HG02759 (cell line): ENCODE data around the gene GPR87.

Source experiments
- ATAC-seq: cut with Tn5 transposase; IDR thresholded peaks from one replicate; pipeline ENCODE4 v1.9.1; 2021; ENCODE audit warnings: mild to moderate bottlenecking, moderate library complexity; ENCODE audit not compliant: unreplicated experiment

The GPR87 gene, protein sequence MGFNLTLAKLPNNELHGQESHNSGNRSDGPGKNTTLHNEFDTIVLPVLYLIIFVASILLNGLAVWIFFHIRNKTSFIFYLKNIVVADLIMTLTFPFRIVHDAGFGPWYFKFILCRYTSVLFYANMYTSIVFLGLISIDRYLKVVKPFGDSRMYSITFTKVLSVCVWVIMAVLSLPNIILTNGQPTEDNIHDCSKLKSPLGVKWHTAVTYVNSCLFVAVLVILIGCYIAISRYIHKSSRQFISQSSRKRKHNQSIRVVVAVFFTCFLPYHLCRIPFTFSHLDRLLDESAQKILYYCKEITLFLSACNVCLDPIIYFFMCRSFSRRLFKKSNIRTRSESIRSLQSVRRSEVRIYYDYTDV

DNA sequence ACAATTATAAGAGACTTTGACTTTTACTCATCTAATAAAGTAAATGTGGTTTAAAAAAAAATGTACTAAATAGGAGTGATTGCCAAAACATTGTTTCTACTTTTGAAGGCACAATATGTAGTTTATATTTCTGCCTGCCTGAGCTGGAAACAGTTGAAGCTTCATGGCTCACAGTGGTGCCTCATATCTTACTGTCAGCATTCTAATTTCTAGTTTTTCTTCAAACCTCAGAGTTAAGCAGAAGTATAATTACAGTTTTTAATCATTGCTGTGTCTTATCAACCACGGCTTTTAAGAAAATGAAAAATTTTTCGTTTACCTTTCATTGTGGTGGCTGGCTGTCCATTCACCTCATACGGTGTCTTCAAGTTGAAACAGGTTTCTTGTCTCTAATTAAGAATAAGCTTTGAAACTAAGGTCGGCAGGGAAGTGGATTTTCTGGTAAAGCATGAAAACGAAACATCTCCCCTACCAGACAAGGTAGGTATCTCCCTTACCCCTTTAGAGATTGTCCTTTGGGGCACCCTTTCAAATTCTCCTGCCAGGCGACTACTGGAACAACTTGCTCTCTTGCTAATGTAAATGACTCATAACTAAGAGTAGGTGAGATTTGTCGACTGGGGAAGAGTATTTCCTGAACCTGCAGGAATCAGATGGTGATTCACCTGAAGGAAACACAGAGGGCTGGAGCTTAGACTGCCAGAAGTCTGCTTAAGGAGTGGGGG is at the start of gene GPR87:
Gene GPR87, minus strand, starts transcription at position 554 of the 725 bp plus-strand sequence. CDS start 16,720 bp downstream, outside the sequence.
- no peak for ATAC-seq

DNA sequence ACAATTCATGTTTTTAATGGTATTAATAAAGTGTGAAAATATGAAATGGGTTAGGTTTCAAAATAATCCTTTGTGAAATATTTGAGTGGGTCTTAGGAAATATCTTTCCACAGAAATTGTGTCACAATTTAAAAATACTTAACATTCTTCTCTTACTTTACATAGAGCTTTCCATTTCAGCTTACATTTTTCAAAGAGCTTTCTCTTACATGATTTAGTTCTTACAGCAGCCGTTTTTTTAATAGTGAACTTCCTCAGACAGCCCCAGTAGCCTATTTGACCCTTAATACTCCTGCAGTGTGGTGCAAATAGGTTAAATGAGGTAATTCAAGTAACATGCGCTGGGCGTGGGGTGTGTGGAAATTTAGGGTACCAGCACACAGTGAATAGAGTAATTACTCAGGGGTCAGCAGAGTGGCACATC is 46.1 kb upstream of the GPR87 start:
- no peak for ATAC-seq

DNA sequence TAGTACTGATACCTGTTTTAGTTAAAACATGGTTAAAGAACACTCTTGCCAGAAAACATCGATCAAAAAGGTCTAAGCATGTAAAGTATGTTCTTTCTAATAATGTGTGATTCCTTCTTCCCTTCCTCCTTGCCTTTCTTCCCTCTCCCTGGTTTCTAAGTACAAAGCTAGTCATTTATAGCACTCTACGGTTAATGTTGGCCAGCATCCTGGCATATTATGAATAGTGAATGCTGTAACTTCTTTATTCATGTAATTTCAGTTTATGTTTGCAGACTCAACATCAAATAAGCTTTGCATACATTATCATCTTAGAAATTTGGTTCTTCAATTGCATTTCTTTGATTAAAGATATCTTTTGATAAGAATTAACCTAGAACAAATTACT is 40.8 kb upstream of the GPR87 start:
- no peak for ATAC-seq

DNA sequence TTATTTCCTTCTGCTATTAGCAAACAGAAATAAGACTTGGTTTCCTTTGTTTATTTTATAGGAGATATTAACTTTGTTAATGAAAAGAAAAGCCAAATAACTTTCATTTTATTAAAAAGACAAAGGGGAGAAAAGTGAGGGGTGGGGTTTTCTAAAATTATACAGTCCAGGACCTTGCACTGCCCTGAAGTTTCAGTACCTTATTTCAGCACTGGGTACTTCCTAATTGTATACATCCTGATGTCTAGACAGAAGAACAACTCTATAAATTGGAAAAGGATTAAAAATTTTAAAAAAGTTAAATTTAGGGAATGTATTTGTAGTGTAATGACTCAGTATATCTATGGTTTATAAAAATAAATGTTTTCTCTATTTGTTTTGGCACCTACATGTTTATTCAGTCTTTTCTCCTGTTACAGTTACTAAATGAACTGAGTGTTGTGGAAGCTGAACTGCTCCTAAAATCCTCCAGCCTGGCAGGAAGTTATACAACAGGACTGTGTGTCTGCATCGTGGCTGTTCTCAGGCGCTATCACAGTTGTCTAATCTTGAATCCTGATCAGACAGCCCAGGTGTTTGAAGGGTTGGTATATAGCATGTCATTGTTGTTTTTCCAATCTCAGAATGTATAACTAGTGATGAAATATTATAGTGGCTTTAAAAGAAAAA is 40.3 kb upstream of the GPR87 start:
- no peak for ATAC-seq

DNA sequence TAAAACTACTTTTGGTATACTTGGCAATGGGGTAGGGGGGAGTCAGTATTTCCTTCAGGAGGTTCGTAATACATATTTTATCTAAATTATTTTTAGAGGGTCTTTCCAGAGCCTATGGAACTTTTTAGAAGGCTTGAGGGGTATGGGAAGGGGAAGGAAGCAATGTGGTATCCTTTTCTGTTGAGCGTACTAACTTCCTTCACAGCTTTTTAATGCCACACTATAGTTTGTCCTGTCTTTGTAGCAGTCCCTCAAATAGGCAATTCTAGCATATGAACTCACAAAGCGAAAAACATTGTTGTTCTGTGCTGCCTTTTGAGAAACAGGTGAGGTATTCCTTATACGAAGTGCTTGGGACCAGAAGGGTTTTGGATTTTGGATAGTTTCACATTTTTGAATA is 35.0 kb upstream of the GPR87 start:
- peak; percentile 31 for ATAC-seq

DNA sequence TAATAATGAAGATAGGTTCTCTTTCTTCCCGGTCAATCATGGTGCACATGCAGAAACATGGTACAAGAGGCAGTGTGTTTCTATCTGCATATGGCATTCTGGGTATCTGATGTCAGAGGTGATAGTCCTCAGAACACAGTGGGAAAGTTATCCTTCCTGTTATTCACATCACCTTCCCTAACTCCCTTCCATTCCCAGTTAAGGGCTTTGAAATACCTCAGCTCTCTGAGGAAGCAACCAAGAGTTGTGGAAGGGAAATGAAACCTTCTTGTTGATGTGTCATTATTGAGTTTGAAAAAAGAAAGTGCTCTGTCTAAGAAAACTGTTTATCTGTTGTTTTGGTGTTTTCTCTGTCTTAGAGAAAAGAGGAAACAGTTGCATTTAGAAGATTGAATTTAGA is 34.6 kb upstream of the GPR87 start:
- ATAC-seq = peak; percentile 86

DNA sequence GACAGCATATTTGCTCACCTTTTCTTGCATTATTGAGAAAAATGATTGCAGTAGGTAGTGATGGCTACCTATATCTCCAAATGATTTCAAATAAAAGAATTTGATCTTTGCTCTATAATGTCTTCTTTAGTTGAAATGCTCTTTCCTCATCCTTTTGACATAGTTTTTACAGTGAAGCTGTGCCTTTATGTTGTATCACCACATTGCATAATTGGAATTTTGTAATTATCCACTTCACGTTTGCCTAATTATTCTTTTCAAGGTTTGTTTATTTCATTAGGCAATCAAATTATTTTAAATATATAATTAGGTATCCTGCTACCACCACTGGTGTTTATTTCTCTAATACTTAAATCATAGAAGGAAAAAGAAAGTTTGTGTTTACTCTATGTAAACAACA is 34.0 kb upstream of the GPR87 start:
- no peak for ATAC-seq

DNA sequence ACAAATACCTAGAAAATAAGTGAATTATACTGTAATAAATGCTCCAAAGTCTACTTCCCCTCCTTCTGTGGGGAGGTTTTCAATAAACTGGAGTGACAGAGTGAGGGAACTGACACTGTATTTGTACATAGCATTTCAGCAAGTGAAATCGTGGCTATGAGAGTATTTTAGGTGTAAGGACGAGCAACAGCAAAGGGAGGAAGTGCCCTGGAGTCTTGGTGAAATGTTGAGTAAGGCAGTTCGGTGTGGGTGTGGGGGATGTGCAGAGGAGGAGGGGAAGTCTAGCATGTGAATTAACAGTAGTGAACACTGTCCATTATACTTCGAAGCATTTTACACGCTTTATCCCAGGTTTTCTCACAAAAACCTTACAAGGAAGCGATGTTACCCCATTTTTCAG is 30.8 kb upstream of the GPR87 start:
- ATAC-seq = no peak

DNA sequence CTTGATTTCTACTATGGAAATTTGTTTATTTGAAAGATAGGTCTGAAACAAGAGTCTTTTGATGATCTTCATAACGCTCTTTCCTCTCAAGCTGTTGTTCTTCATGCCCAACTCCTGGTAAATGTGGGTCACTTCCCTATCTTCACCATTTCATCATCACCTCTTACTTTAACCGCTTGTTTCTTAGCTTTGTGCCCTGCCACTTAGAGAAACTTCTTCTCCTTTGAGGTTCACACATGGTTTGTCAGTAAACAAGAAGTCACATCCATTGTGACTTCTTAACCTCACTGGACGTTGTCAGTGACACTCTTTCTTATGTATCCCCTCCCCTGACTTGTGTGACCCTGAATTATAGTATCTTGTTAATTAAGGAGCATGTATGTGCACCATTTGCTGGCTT is 29.7 kb upstream of the GPR87 start:
- ATAC-seq = no peak

DNA sequence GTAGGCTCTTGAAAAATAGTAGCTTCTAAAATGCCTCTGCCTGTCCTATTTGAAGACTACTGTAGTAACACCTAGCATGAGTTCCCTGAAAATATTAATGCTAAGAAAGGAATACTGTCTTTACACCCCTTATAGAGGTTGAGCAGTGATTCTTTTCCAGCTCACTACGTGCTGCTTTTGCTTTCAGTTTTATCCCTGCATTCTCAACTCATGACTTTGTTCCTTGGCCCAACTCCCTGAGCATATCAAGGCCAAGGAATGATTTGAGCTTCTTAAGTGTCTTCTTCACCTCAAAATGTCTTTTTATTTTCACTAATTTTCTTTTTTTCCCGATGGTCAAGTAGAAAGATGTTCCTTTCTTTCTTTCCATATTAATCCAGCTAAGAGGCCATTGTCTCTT is 29.2 kb upstream of the GPR87 start:
- no peak for ATAC-seq

DNA sequence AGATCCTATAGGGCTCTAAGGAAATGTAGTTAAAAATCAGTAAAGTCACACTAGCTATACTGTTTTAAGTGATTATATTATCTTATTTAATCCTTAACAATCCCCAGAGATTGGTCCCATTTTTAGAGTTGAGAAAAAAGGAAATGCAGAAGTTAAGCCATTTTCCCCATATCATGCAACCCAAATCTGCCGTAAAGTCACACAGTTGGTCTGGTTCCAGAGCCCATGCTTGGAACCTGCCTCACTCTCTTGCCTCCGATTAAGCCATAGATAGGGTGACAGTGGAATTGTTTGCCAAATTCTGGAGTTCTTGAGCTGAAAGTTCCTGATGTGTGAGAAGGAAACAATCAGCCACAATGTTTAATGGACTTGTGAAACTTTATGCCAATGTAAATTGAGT is 15.1 kb upstream of the GPR87 start:
- no peak for ATAC-seq

DNA sequence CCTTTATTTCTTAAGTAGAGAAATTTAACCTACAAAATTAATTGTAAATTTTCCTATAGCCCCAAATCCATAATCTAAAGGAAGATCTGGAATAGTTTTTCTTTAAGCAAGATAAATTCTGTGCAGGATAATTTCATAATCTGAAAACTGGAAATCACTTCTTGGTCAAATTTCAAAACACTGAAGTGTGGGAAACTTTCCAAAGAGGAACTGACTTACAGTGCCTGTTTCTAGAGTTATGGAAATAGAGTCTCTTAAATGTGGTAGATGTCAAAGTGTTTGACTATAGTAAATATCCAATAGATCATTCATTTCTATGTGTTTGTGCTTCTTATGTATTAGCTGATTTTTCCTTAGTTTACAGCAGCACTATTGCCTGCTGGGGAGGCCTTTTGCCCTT is 14.3 kb upstream of the GPR87 start:
- ATAC-seq = no peak

DNA sequence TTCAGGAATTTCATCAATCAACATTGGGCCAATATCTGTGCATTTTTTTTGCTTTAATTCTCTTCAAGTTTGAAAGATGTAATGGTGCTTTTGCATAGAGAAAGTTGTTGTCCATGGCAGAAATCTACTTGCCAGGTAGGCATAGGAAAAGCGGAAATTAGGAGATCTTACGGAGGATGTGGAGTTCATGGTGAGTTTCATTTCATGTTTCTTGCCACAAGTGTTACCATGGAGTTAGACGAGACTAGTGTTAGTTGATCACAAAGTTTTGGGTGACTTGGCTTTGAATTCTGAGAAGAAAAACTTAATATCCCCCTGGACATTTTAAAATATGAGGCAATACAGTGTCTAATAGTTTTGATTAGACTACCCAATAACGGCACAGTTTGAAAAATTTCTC is 13.8 kb upstream of the GPR87 start:
- ATAC-seq = no peak

DNA sequence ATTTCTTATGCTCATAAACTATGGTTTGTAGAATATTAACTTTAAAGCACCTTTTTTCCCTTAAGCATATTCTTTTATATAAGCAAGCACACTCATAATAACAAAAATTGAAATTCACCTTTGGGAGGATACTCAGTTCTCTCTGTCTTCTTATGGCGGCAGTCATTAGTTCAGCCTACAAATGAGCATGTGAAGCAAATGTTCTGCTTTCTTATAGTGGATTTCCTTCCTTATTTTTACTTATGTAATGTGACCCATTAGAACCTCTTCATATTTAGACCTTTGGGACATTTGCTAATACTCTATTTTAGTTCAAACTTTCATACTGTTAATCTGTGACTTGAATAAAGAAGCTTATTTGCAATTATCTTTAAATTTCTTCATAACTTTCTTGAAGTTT is 12.7 kb upstream of the GPR87 start, which contains the start of gene P2RY13:
Gene P2RY13, minus strand, starts transcription at position 187 of the 400 bp plus-strand sequence. Its CDS starts 21 bp downstream, at position 166.
- ATAC-seq = no peak

DNA sequence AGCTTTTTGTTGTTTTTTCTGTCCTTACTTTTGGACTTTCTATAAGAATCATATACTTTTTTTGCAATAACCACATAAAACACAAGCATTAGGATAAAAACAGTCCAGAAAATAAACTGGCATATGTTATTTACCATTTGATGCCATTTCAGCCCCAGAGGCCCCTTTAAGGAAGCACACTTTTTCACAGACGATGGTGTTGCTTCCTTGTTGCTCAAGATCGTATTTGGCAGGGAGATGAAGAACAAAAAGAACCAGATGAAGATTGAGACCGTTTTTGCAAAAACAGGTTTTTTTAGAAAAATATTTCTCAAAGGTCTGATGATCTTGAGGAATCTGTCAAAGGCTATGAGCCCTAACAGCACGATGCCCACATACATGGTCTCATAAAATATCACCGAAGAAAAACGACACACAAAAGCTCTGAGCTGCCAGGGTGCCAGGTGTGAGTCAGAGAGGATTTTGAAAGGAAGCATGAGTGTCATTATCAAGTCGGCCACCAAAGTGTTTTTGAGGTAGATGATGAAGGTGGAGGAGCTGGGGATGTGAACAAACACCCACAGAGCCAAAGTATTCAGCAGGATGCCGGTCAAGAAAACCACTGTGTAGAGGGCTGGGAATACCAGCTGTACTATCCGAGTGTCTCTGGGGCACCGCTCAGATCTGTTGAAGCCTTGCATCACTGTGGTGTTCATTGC is 11.8 kb upstream of the GPR87 start:
- no peak for ATAC-seq

DNA sequence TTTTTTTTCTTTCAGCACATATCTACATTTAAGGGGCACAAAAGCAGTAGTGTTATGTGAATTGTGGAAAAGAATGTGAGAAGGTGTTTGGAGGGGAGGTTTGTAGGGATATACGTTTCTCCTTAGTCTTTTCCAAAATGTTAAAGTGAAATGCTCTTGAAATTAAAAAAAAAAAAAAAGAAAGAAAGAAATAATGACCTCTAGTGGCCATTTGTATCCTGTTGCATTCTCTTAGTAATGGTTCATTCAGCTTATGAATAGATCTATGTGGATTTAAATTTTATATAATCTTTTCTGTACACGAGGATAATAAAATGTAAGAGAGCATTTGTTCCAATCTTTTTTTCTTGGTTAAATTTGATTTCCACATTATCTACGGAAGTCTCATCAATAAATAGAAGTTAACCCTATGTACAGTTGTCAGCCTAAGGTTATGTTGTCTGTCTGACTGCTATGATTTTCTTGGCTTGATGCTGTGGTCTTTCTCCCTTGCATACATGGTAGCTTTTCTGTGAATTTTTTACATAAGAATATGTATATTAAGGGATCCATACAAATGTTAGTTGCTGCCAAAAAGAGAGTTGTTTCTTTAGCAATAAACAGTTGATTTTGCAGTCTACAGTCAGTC is 11.1 kb upstream of the GPR87 start:
- ATAC-seq = no peak

DNA sequence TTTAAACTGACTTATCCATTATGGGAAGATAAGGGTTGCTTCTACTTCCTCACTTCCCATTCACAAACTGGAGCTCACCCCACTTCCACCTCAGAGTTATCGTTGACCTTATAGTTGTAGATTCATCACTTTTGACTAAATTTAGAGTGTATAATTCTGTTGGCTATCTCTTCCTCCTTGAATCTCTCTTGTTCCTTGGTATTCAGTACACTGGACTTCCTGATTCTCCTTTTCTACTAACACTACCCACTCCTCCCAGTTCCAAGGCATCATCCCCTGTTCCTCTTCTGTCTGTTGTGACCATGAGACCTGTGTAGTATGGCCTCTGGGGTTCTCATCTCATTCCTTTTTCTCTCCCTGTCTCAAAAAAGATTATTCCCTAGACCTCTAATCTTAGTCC is 5.9 kb upstream of the GPR87 start:
- no peak for ATAC-seq

DNA sequence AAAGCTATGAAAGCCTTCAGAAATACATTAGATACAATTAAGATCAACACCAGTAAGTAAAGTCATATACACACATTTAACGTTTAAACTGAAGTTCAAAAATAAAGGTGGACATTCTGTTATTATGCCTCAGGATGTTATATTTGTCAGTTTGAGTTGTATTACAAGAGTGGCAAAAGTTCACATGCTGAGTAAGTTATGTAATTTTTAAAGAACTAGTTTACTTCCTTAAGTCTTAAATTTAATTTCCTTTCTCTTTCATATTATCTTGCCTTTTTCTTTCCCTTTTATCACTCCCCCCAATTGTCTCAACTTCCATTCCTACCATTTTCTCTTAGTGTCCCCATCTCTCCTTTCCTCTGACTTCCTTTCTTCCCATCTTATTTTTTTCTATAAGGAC is 4.9 kb upstream of the GPR87 start:
- ATAC-seq = no peak

DNA sequence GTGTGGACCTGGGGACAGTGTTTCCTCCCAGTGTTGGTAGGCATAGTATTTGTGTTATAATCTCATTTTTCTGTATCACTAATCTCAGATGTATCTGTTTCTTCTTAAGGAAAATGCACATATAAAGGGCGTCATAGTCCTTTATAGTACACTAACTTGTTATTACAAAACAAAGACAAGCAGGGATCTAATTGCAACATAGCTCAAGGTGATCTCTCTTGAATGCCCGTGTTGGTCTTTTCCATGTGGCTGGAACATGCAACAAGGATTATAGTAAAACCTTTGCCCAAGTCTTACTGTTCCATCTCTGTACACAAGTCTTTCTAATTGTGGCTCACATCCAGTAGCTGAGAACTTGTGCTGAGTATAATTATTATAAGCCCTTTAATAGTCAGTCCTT is 3.5 kb upstream of the GPR87 start:
- ATAC-seq = no peak

DNA sequence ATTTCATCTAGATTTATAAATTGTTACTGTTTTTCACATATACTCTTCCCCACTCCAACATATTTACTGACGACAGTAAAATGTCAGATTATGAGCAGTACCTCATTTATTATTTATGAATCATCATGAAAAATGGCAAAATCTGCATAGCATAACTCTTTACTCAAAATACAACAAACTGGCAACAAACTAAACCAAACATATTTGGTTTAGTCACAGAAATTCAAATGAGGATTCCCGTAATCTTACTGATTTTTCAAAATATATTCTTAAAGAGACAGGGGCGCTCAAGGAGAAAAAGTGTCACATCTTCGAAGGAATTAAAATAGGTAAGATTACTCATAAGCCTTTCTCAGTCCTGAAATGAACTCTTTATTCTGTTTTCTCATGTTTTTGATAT is 3.0 kb upstream of the GPR87 start:
- no peak for ATAC-seq

DNA sequence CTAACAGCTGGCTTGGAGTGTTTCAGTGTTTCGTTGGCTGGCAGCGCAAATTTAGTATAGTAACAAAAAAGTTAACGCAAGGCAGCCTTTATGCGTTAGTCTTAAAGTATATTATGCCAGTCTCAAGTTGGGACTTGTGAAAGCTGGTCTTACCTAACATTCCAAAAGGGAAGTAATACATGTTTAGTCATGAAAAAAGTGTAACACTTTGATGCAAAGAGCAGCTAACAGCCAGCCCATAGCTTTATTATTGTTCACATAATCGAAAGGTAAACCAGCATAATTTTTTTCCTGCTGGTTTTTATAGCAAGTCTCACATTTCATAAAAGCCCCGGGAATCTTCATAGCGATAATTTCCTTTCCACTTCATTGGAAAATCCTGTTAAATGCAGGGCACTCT is 2.4 kb upstream of the GPR87 start:
- ATAC-seq = no peak
